ENCODE results near the gene CPT1B.
A peak's percentile ranks its signal among the peaks of the same experiment; 100 is the strongest.

The CPT1B gene

DNA sequence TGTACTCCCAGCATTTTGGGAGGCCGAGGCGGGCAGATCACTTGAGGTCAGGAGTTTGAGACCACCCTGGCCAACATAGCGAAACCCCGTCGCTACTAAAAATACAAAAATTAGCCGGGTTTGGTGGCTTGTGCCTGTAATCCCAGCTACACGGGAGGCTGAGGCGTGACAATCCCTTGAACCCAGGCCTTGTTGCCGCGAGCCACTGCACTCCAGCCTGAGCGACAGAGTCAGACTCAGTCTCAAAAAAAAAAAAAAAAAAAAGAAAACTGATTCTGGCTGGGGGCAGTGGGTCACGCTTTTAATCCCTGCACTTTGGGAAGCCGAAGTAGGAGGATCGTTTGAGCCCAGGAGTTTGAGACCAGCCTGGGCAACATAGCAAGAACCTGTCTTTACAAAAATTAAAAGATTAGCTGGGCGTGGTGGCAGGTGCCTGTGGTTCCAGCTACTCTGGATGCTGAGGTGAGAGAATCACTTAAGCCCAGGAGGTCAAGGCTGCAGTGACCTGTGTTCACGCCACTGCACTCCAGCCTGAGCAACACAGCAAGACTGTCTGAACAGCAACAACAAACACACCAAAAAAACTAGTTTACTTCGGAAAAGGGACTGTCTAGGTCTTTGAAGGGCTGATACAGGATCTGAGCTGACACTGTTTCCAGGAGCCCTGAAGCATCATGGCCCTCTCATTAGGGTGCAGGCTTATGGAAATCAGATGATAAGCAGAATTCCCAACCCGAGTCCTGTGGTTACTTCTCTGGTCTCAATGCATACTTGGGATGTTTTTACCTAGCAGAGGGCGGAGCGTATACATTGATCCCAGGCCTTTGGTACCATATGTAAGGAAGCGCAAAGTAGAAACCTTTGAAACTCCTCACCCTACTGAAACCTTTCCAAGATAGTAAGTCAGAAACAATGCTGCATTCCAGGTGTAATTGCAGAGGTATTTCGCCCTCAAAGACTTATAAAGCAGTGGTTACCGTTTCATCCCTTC lies 6.2 kb upstream of the CPT1B start:
- no peak for DNase-seq

DNA sequence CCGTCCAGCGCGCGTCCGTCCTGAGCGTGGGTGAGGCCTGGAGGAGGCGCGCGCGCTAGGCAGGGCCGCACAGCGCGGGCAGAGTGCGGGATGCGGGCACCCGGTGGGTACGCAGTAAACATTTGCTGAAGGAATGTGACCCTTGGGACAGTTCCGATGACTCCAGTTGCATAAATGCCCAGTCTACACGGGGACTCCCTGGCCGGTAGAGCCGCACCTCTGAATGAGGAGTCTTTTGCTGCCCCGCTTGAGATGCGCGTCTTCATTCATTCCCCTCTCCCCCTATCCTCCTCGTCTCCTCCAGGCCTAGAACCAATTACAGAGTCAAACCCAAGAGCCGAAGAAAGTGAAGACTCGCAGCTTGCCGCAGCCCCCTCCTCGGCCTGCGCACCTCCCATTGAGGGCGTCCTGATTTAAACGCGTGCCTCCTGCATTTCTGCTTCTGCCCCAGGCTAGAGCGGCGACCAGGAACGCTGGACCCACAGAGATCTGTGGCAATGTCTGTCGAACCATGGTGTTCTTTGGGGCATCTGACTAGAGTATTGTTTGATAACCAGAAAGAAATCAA lies 5.2 kb upstream of the CPT1B start:
- no peak for DNase-seq

DNA sequence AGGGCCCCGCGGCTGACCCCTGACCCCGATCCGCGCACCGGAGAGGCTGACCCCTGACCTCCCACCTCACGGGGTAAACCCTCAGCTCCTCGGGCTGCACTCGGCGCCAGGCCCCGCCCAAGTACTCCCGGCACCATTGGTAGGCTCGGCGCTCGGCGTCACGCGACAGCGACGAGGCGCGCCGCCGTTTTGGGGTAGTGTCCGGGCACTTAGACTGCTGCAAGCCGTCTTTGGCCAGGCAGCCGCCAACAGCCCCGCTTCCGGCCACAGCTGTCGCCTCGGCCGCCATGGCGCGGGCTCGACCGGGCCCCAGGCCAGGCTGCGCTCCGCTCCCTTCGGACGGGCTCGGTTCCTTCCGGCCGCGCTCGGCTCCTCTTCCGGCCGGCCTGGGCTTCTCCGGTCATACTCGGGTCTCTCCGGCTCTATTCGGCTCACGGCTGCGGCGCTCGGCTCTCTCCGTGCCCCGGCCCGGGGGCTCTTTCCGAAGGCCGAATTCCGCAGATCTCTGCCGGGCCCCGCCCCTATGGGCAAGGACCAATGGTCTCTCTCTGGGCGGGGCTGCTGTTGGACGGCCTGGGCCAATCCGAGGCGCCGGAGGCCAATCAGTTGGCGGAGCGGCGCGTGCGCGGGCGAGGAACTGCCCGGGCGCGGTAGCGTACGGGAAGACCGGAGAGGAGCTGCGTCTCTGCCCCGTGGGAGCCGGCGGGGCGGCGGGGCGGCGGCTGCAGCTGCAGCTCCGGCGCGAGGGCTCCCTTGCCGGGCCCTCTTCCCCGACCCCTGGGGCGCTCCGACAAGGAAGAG lies 4.5 kb upstream of the CPT1B start, which contains the start of gene CHKB:
CHKB (minus strand) TSS at position 357 of the 801 bp plus-strand sequence; CDS start at position 289, 68 bp downstream.
- peak; percentile 97 for DNase-seq

DNA sequence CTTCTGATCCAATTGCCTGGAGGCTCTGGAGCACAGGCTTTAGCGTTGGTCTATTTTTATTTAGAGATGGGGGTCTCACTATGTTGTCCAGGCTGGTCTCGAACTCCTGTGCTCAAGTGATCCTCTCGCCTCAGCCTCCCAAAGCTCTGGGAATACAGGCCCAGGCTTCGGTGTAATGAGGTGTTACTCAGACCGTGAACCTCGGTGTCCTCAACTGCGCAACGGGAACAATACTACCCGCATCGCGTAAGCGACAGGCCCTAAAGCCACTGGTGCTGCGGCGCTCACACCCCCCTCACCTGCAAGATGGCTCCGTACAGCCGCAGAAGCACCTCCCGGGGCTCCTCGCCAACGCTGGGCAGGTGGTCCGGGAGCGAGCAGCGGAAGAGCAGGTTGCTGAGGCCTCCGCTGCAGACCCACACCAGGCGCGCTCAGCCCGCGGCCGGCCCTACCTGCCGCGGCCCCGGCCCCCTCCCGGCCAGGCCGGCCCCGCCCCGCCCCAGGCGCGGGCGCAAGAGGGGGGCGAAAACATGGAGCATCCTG lies 3.8 kb upstream of the CPT1B start:
- no peak for DNase-seq

DNA sequence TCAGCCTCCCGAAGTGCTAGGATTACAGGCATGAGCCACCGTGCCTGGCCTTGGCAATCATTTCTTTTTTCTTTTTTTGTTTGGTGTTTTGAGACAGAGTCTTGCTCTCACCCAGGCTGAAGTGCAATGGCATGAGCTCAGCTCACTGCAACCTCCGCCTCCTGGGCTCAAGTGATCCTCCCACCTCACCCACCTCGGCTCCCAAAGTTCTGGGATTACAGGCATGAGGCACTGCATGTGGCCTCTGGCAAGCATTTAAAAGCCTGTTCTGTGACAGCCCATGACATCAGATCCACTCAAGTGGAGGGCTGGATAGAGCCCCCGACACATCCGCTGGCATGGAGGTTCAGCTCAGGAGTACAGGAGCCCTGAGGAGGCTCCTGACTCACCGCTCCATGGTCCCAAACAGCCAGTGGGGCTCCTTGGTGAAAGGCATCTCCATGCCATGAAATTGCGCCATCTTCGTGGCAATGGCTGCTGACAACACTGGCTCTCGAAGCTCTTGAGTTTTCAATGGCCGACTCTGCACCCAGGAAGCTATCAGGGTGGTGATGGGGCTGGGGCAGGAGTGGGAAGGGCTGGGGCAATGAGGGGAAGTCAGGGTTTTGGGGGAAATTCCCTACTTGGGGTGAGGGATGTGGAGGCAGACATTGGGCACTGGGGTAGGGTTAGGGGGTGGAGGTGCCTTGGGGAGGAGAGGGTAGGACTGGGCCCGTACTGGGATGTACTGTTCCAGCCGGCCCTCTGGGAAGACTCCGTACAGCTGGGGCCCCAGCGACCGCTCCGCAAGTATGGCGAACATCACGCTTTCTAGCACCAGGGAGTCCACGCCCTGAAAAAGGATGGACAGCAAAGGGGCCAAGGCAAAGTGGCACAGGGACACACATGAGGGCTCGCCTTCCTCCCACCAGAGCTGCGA lies 3.1 kb upstream of the CPT1B start:
- no peak for DNase-seq

DNA sequence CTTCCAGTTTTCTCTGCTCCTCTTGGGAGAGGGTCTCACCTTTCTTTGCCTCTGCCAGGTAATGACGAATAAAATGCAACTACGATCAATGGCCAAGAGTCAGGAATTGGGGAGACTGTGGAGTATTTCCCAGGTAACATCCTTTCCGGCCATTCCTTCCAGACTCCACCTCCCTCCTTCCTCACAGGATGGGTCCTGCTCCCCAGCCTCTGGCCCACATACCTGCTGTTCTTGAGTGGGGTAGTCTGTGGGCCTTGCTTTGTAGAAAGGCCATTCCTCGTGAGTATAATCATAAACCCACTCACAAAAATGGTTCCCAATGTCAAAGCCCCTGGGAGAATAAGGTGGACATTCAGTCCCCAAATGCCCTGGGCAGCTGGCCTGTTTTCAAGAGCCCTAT lies 1.5 kb upstream of the CPT1B start:
- DNase-seq: no peak

DNA sequence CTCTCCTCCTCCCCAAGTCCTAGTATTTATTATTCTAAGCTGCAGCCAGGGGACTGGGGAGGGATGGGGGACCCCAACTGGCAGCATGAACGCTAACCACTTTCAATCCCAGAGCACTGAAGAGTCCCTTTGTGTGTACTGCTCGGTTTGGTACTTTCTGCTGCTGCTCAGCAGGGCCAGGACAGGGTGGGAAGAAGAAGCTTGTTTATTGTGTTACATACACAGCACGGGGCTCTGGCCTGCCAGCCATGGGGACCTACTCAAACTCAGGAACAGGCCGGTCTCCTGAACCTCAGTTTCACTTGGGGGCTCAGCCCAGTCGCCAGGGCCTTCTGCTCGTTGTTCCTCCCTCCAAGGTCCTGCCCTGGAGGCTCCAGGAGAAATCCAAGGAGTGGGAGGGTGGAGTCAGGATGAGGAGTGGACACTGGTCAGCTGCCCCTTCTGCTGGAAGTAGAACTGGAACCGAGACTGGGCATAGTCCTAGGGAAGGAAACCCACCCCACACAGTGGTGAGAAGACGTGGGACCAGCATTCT lies 616 bp upstream of the CPT1B start:
- no peak for DNase-seq

DNA sequence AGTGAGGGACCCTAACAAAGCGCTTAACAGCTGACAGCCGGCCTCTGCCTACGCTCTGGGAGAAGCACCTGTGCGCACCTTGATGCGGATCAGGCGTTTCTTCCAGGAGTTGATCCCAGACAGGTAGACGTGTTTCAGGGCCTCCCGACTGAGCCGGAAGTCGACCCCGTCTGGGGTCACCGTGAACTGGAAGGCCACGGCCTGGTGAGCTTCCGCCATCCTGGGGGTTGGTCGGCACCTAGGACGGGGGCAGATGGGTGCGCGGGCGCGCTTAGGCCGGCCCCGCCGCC lies 585 bp downstream of the CPT1B start:
- DNase-seq: no peak

DNA sequence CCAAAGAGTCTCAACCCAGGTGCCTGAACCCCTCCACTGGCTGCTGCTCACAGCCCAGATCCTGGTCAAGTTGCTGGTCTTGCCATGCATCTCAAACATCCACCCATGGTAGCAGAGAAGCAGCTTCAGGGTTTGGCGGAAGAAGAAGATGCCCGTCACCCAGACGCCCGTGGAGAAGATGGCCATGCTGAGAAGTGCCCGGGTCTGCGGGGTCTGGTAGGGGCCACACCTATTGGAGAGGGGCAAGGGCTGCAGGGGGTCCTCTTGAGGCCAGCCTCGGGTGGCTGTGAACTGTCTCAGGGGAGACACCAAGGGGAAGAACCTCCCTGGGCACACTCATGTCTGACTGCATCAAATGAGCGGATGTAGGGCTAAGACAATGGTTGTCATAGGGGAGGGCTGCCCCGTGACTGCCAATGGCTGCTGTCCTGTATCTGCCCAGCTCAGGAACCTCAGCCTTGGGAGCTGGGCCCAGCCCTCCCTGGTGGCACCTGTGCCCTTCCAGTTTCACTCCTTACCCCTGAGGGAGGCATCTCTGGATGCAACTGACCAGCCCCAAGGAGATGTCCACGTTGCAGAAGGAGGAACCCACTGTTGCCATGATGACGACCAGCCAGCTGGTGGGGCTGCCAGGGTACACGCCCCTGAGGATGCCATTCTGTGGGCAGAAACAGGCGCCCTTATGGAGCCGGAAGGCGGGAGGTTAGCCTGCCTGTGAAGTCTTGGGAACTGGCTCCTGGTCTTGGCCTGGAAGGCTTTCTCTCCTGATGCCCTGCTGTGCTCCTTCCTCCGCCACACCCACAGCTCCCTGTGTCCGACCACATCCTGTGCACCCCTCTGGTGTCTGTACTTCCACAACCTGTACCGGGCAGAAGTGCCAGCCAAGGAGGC lies 1.2 kb downstream of the CPT1B start:
- DNase-seq: no peak

DNA sequence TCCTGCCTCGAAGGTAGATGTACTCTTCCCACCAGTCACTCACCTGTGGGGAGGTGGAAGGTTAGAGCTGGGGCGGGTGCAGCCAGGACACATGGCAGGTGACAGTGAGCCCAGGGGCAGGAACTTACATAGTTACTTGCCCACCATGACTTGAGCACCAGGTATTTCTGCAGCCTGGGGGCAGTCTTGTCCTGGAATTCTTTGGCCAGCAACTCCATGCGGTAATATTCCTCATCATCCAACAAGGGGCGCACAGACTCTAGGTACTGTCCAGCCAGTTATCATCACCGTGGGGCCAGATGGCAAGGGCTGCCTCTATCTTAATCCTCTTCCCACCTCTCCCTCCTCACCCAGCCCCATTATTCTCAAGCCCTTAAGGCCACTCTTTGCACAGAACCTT lies 2.2 kb downstream of the CPT1B start:
- peak; percentile 51 for DNase-seq

DNA sequence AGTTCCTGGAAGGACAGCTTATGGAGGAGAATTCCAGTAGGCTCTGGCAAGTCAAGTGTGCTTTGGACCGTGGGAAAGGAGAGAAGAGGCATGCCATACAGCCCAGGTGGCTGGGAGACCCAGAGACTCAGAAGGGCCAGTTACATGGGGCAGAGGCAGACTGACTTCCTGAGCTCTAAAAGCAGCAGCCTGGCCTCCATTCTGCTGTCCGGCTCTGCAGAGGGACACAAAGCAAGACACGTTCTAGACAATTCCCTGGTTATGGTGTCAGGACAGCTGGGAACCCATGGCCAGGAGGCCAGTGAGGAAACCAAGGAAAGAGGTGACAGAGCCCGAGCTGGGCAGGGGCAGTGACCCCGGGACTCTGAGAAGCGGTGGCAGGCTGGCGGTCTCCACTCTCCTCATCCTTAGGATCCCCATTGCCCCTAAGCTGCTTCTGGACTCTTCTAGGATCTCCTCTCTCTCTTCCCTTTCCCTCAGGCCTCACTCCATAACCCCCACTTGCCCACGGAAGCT lies 2.7 kb downstream of the CPT1B start:
- no peak for DNase-seq

DNA sequence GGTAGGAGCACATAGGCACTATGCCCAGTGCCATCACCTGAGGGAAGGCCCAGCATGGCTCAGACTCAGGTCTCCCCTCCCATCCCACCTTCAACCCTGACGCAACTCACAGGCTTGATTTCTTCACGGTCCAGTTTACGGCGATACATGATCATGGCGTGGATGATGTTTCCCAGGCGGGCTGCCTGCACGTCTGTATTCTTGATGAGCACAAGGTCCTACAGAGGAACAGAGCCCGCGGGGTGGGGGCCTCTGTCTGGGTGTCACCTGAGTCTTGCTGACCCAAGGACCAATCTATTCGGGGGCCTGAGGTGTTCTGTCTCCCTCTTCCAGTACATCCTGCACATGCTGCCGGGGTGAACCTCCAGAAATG lies 3.9 kb downstream of the CPT1B start:
- no peak for DNase-seq

DNA sequence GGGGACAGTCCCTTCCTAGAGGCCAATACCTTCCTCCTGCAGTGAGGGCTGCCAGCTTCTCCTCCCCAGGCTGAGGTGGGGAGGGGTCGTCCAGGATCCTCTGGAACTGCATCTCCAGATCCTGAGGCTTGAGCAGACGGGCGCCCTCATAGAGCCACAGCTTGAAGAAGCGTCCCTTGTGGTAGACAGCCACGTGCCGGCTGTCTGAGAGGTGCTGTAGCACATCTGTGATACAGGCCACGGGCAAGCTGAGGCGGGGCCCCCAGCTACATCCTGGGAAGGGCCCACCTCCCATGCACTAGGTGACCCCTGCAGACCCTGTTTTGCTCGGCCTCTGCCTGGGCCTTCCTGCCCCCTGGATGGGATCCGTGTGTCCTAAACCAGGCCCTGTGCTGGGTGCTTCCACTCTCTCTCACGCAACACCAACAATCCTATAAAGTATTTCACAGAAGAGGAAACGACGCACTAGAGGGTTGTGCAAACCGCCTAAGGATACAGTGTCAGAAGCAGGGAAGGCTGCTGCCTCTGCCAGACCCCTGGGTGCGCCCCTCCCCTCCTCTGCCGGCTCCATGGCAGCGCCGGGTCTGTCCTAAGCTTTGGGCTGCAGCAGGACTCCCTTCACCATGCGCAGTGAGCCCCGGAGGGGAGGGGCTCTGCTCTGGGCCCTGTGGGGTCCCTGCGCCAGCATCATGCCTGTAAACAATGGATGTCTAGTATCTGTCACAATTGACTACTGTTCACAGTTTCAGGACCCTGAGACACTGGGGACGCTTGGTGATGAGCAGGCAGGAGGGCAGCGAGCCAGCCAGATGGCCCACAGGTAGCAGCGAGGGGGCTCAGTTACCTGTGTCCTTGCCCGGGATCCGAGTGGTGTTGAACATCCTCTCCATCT lies 4.5 kb downstream of the CPT1B start:
- no peak for DNase-seq

DNA sequence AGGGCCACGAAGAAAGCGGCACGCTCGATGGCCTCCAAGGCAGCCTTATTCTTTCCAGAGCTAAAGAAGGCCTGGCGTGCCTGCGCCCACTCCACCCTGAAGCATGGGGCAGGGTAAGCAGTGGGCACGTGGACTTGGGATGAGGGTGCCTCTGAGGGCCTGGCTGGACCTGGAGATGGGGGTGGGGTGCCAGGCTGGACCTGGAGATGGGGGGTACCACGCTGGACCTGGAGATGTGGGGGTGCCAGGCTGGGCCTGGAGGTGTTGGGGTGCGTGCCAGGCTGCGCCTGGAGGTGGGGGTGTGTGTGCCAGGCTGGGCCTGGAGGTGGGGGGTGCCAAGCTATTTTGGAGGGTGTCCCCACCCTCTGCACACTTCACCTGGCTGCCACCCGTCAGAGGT lies 5.3 kb downstream of the CPT1B start:
- no peak for DNase-seq

DNA sequence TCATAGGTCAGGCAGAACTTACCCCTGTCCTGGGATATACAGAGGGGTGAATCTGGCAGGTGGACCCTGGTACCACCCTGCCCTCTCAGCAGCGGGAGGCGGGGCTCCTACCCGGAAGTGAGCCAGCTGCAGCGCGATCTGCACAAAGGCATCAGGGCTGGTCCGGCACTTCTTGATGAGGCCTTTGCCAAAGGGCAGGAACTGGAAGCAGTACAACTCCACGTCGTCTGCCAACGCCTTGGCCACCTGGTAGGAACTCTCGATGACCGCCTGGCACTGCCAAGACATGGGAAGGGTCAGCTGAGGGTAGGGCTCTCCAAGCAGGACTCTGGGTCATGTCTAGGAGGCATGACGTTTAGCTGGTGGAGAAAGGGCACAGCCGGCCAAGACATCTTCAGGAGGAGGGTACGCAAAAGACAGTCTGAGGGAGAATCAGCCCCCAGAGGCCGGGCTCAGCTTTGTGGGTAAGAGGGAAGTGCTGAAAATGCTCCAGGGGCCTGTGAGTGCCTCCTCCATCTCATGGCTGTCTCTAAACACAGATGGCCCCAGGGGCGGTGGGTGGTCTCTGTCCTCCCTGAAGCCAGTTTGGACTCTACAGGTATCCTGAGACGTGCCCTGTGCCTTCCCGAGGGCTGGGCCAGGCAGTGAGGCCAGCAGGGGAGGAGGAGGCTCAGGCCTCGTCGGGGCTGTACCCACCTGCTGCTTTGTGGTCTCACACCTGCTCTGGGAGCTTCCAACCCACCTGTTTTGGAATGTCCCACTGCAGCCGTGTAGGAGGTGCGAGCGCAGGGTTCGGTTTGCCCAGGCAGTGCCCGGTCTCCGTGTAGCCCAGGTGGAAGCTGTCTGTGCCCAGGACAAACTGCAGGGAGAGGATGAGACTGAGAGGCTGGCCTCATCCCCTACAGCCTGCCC lies 6.7 kb downstream of the CPT1B start:
- DNase-seq: no peak

DNA sequence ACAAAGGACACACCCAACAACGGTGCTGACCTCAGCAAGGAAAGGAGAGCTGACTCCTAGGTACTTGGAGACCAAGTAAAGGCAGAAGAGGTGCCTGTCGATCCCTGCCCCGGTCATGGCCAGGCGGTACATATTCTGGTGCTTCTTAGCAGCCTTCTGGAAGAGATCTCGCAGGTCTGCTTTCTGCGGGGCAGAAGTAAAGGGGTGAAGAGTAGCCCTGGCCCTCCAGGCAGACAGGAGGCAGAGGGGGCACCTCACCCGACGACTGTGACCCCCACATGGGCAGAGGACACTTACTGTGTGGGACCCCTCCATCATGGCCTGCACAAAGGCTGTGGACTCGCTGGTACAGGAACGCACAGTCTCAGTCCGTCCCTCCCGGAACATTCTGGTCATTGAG lies 7.4 kb downstream of the CPT1B start:
- no peak for DNase-seq

DNA sequence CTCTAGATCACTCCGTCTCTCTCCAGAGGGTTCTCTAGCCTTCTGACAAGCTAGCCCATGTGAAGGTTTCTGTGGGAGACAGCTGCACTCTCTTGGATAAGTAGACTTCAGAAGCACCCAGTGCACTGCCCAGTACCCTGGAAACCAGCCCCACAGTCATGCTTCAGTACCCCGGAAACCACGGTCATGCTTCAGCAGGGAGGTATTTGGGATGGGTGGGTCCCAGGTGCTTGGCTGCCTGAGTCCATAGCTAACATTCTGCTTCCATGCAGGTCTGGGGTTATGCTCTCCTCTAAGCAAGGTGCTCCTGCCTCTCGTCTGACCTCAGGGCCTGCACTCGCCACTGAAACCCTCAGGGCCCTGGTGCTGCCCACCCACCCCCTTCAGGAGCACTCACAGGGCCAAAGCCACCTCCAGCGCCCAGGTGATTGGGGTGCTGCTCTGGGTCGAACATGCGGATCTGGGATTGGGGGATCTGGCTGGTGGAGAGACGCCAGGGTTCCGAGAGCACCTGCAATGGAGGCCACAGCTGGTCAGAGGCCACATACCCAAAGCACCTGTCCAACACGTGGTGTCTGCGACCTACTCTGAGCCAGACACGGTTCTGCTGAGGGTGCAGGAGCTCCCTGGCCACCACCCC lies 8.2 kb downstream of the CPT1B start:
- DNase-seq: no peak

DNA sequence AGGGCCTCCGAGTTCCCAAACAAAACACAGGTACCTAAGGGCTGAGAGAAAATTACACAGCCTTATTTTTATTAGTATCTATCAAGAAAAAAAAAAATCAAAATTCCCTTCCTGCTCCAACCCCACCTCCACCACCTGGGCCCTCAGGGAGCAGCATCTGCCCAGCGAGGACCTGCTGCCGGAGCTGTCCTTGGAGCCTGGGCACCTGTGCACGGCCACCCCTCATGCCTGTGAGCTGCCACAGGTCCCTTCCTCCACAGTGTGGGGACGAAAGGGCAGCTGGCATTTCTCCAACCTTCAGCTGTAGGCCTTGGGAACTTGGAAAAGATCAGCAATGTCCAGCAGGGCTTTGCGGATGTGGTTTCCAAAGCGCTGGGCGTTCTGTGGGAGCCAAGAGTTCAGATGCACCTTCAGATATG lies 9.2 kb downstream of the CPT1B start:
- no peak for DNase-seq

All from hematopoietic multipotent progenitor cell treated with erythropoietin and hydrocortisone succinate and interleukin-3 and kit ligand, for 8 days (in vitro differentiated cells).